Lower lobe of right lung (tissue), 2 donors: ENCODE data around the gene FAM135A. TPM values are rescaled to one million over a fixed set of nuclear protein-coding genes. Genes with fewer than 3 reads are reported as not detected.

Experiments used
- ATAC-seq, 2 donors: fragments of 200-7000 bp; cut with Tn5 transposase; one replicate each; pipeline ENCODE4 v1.9.1; 2020 to 2022; ENCODE audit warnings: mild to moderate bottlenecking in 2 of 2, moderate library complexity in 2 of 2
- DNase-seq: peaks from one replicate; pipeline ENCODE4 v3.0.0-alpha.2; 2020
- H3K27ac ChIP-seq: fragments of 200-600 bp; one replicate; pipeline ENCODE4 v1.8.0; 2022
- H3K27me3 ChIP-seq: fragments of 200-600 bp; one replicate; pipeline ENCODE4 v1.8.0; 2022; ENCODE audit warnings: low read depth
- H3K36me3 ChIP-seq: fragments of 200-600 bp; one replicate; pipeline ENCODE4 v1.8.0; 2022; ENCODE audit warnings: mild to moderate bottlenecking
- H3K4me1 ChIP-seq: fragments of 200-600 bp; one replicate; pipeline ENCODE4 v1.8.0; 2022
- H3K4me3 ChIP-seq: fragments of 200-600 bp; one replicate; pipeline ENCODE4 v1.8.0; 2022; ENCODE audit warnings: mild to moderate bottlenecking
- H3K9me3 ChIP-seq: fragments of 200-600 bp; one replicate; pipeline ENCODE4 v1.8.0; 2022
- intact Hi-C: fragments of 100-400 bp; cut with DNase I; formaldehyde crosslinking; loops from one replicate; pipeline ENCODE4 v1.11.0; 2022
- total RNA-seq: library from RNA; stranded (reverse); fragmentation: NEBNext Ultra II Directional; extraction: Animal tissue kit (Norgen Biotek cat#: 25700); gene quantifications from one replicate; pipeline ENCODE4 v1.2.1, GENCODE V29; 2021
- TF ChIP-seq, protein P1 (sequence below): fragments of 200-600 bp; IDR thresholded peaks from one replicate; pipeline ENCODE4 v1.8.0; 2022; ENCODE audit warnings: antibody characterized with exemption, mild to moderate bottlenecking
- donor health status: DM: no; HTN: yes; CAD: no; lungs with severe emphysema.

Gene FAM135A
- total RNA-seq, 1 donor from 2014 or later, result 20.3 TPM

DNA sequence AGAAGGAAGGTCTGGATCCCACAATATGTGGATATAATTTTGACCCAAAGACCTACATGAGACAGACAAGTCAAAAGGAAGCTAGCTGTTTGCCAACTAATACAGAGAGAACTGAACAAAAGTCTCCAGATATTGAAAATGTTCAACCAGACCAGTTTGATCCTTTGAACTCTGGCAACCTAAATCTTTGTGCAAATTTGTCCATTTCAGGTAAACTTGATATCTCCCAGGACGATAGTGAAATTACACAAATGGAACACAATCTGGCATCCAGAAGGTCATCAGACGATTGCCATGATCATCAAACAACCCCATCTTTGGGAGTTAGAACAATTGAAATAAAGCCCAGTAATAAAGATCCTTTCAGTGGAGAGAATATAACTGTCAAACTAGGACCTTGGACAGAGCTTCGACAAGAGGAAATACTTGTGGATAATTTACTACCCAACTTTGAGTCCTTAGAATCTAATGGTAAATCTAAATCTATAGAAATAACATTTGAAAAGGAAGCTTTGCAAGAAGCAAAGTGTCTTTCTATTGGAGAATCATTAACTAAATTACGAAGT is 111.5 kb downstream of the FAM135A start:
- no peaks in the 10 kb centered on the region for H3K4me1 ChIP-seq
- TF ChIP-seq, protein P1, sequence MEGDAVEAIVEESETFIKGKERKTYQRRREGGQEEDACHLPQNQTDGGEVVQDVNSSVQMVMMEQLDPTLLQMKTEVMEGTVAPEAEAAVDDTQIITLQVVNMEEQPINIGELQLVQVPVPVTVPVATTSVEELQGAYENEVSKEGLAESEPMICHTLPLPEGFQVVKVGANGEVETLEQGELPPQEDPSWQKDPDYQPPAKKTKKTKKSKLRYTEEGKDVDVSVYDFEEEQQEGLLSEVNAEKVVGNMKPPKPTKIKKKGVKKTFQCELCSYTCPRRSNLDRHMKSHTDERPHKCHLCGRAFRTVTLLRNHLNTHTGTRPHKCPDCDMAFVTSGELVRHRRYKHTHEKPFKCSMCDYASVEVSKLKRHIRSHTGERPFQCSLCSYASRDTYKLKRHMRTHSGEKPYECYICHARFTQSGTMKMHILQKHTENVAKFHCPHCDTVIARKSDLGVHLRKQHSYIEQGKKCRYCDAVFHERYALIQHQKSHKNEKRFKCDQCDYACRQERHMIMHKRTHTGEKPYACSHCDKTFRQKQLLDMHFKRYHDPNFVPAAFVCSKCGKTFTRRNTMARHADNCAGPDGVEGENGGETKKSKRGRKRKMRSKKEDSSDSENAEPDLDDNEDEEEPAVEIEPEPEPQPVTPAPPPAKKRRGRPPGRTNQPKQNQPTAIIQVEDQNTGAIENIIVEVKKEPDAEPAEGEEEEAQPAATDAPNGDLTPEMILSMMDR, result no peak
- no peak overlapping the region for H3K4me3 ChIP-seq
- H3K9me3 ChIP-seq, result no peaks in the 10 kb centered on the region
- ATAC-seq, result no peak
- peaks cover 17% of the 10 kb centered on the region for H3K36me3 ChIP-seq
- intact Hi-C loops, result no loop called here
- no peak overlapping the region for H3K27ac ChIP-seq
- DNase-seq, result no peak
- H3K27me3 ChIP-seq, result no peaks in the 10 kb centered on the region

DNA sequence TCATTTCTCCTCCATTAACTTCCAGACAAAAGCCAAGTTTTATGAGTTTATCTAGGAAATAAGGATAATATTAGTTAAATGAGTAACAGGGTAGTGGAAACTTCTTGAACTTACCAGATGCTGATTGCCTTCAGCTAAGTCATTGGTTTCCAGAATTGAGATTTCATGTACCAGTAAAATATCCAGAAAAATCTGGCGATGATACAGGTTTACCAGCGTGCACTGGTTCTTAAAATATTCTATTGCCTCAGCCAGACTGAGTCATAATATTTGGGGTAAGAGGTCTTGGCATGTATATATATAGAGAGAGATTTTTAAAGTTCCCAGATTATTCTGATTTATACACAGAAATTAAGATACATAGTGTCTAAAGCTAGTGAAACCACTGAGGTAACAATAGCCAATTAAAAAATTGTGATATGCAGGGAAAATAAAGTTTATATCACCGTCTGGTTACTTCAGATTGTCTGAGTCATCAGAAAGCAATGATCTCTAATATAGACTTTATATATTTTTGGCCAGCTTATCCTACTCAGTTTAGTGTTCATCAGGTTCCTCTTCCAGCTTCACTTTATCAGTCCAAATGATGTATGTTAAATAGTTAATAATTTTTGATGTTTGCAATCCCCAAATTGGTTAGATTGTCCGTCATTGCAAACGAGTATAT is 113.9 kb downstream of the FAM135A start:
- intact Hi-C loops, result no loop called here
- Histone ChIP-seq H3K27me3 (no peaks in the 10 kb centered on the region), H3K36me3 (peaks cover 17% of the 10 kb centered on the region), H3K27ac (no peak overlapping the region), H3K9me3 (no peaks in the 10 kb centered on the region), H3K4me1 (no peaks in the 10 kb centered on the region), H3K4me3 (no peak overlapping the region)
- DNase-seq, result no peak
- TF ChIP-seq, protein P1, result no peak
- no peak for ATAC-seq

DNA sequence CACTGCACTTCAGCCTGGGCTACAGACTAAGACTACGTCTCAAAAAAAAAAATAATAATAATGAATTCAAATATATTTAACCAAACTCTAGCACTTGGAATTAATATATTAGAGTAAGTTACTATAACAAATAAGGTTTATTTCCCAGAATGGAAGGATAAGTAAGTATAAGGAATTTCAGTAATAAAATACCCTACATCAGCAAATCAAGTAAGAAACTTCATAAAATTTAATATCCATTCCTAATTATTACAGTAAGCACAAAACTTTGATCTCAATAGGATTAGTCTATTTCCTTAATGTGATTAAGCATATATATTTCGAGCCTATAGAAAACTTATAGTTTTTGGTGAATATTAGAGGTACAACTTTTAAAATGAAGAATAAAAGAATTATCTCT is 116.7 kb downstream of the FAM135A start:
- ATAC-seq, result no peak
- DNase-seq, result no peak

DNA sequence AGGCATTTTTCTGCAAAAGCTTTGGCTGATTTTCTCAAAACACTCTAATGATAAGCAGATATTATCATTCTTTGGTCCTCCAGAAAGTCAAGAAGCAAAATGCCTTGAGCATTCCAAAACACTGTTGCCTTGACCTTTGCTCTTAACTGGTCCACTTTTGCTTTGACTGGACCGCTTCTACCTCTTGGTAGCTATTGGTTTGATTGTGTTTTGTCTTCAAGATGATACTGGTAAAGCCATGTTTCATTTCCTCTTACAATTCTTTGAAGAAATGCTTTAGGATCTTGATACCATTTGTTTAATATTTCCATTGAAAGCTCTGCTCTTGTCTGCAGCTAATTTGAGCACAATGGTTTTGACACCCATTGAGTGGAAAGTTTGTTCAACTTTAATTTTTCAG is 117.8 kb downstream of the FAM135A start:
- TF ChIP-seq, protein P1, result no peak
- intact Hi-C loops, result no loop called here
- DNase-seq, result no peak
- H3K4me3 ChIP-seq, result no peak overlapping the region
- H3K27ac ChIP-seq, result no peak overlapping the region
- H3K9me3 ChIP-seq, result no peaks in the 10 kb centered on the region
- peaks cover 22% of the 10 kb centered on the region for H3K36me3 ChIP-seq
- no peaks in the 10 kb centered on the region for H3K4me1 ChIP-seq
- ATAC-seq, result no peak
- no peaks in the 10 kb centered on the region for H3K27me3 ChIP-seq

More for the DNA sequence above, 116.7 kb downstream of the FAM135A start:
- H3K4me1 ChIP-seq, result no peaks in the 10 kb centered on the region
- H3K27me3 ChIP-seq, result no peaks in the 10 kb centered on the region
- intact Hi-C loops, result no loop called here
- peaks cover 18% of the 10 kb centered on the region for H3K36me3 ChIP-seq
- H3K4me3 ChIP-seq, result no peak overlapping the region
- TF ChIP-seq, protein P1, result no peak
- H3K27ac ChIP-seq, result no peak overlapping the region
- no peaks in the 10 kb centered on the region for H3K9me3 ChIP-seq

DNA sequence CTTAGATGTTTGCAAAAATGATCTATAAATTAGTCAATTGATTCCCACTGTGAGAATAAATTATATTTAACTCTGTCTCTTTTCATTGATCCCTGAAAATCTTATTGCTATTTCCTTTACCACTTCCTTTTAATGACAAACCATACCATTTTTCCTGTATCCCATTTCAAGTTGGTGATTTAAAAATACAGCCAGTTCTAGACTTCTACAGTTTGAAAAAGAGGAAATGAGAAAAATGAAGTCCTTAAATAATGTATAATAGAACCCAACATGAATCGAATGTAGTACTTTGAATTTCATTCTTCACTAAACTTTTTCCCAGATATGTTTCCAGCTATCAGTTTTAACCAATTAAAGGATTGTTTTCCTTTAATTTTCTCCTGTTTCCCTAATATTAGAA is 124.0 kb downstream of the FAM135A start:
- no peak overlapping the region for H3K4me3 ChIP-seq
- H3K27me3 ChIP-seq, result no peaks in the 10 kb centered on the region
- no peak for DNase-seq
- intact Hi-C loops, result no loop called here
- H3K27ac ChIP-seq, result no peak overlapping the region
- H3K4me1 ChIP-seq, result no peaks in the 10 kb centered on the region
- ATAC-seq, result no peak
- TF ChIP-seq, protein P1, result no peak
- peaks cover 32% of the 10 kb centered on the region for H3K36me3 ChIP-seq
- no peaks in the 10 kb centered on the region for H3K9me3 ChIP-seq
